ENCODE data around the gene SLC35F4. TPM values are rescaled to one million over a fixed set of nuclear protein-coding genes. Genes with fewer than 3 reads are reported as not detected.

Gene SLC35F4
- total RNA-seq, 2 donors from 2014 or later, result not detected

GRCh38 chr14:57656853-57657252 is 209.0 kb downstream of the SLC35F4 start:
- no peak for DNase-seq
- Mint-ChIP-seq H3K27ac (no peak overlapping the region), H3K4me3 (no peak overlapping the region), H3K4me1 (no peaks in the 10 kb centered on the region), H3K27me3 (peaks cover 4% of the 10 kb centered on the region), H3K36me3 (ENCODE audit: low read depth) (no peaks in the 10 kb centered on the region)
- H3K9me3 ChIP-seq (ENCODE audit: control insufficient read depth, low read length, poor library complexity, severe bottlenecking), result no peaks in the 10 kb centered on the region
- no peak for ATAC-seq

GRCh38 chr14:57652769-57653168 is 213.1 kb downstream of the SLC35F4 start:
- H3K9me3 ChIP-seq (ENCODE audit: control insufficient read depth, low read length, poor library complexity, severe bottlenecking), result no peaks in the 10 kb centered on the region
- H3K27ac Mint-ChIP-seq, result no peak overlapping the region
- H3K4me3 Mint-ChIP-seq, result no peak overlapping the region
- no peaks in the 10 kb centered on the region for H3K4me1 Mint-ChIP-seq
- H3K27me3 Mint-ChIP-seq, result peaks cover 4% of the 10 kb centered on the region
- H3K36me3 Mint-ChIP-seq (ENCODE audit: low read depth), result no peaks in the 10 kb centered on the region
- ATAC-seq (no peak), DNase-seq (no peak)

- Mint-ChIP-seq H3K4me1 (no peaks in the 10 kb centered on the region), H3K4me3 (no peak overlapping the region), H3K36me3 (ENCODE audit: low read depth) (no peaks in the 10 kb centered on the region), H3K27ac (no peak overlapping the region), H3K27me3 (no peaks in the 10 kb centered on the region)
- ATAC-seq, result no peak
- no peaks in the 10 kb centered on the region for H3K9me3 ChIP-seq (ENCODE audit: control insufficient read depth, low read length, poor library complexity, severe bottlenecking)
- DNase-seq, result no peak
Observed at GRCh38 chr14:57641776-57642175, 224.1 kb downstream of the SLC35F4 start.

- DNase-seq, result no peak
- H3K9me3 ChIP-seq (ENCODE audit: control insufficient read depth, low read length, poor library complexity, severe bottlenecking), result no peaks in the 10 kb centered on the region
- Mint-ChIP-seq H3K27me3 (no peaks in the 10 kb centered on the region), H3K4me1 (no peaks in the 10 kb centered on the region), H3K27ac (no peak overlapping the region), H3K4me3 (no peak overlapping the region), H3K36me3 (ENCODE audit: low read depth) (no peaks in the 10 kb centered on the region)
- no peak for ATAC-seq
Observed at GRCh38 chr14:57640036-57640435, 225.9 kb downstream of the SLC35F4 start.

- DNase-seq (no peak), ATAC-seq (no peak)
- H3K9me3 ChIP-seq (ENCODE audit: control insufficient read depth, low read length, poor library complexity, severe bottlenecking), result no peaks in the 10 kb centered on the region
- no peak overlapping the region for H3K27ac Mint-ChIP-seq
- no peaks in the 10 kb centered on the region for H3K36me3 Mint-ChIP-seq (ENCODE audit: low read depth)
- H3K27me3 Mint-ChIP-seq, result no peaks in the 10 kb centered on the region
- H3K4me3 Mint-ChIP-seq, result no peak overlapping the region
- no peaks in the 10 kb centered on the region for H3K4me1 Mint-ChIP-seq
Observed at GRCh38 chr14:57637901-57638300, 228.0 kb downstream of the SLC35F4 start.

- DNase-seq (no peak), ATAC-seq (no peak)
- no peak overlapping the region for H3K4me3 Mint-ChIP-seq
- H3K27me3 Mint-ChIP-seq, result no peaks in the 10 kb centered on the region
- no peak overlapping the region for H3K27ac Mint-ChIP-seq
- no peaks in the 10 kb centered on the region for H3K9me3 ChIP-seq (ENCODE audit: control insufficient read depth, low read length, poor library complexity, severe bottlenecking)
- no peaks in the 10 kb centered on the region for H3K36me3 Mint-ChIP-seq (ENCODE audit: low read depth)
- H3K4me1 Mint-ChIP-seq, result no peaks in the 10 kb centered on the region
Observed at GRCh38 chr14:57634335-57634734, 231.6 kb downstream of the SLC35F4 start.

- no peaks in the 10 kb centered on the region for H3K4me1 Mint-ChIP-seq
- no peaks in the 10 kb centered on the region for H3K36me3 Mint-ChIP-seq (ENCODE audit: low read depth)
- no peaks in the 10 kb centered on the region for H3K9me3 ChIP-seq (ENCODE audit: control insufficient read depth, low read length, poor library complexity, severe bottlenecking)
- H3K27me3 Mint-ChIP-seq, result no peaks in the 10 kb centered on the region
- ATAC-seq, result no peak
- no peak overlapping the region for H3K27ac Mint-ChIP-seq
- no peak for DNase-seq
- H3K4me3 Mint-ChIP-seq, result no peak overlapping the region
Observed at GRCh38 chr14:57632649-57633048, 233.2 kb downstream of the SLC35F4 start.

GRCh38 chr14:57617510-57617909 is 248.4 kb downstream of the SLC35F4 start:
- Mint-ChIP-seq H3K4me1 (no peaks in the 10 kb centered on the region), H3K27ac (no peak overlapping the region), H3K27me3 (no peaks in the 10 kb centered on the region), H3K4me3 (no peak overlapping the region), H3K36me3 (ENCODE audit: low read depth) (no peaks in the 10 kb centered on the region)
- no peak for DNase-seq
- ATAC-seq, result no peak
- H3K9me3 ChIP-seq (ENCODE audit: control insufficient read depth, low read length, poor library complexity, severe bottlenecking), result no peaks in the 10 kb centered on the region

GRCh38 chr14:57612946-57613345 is 252.9 kb downstream of the SLC35F4 start:
- H3K27me3 Mint-ChIP-seq, result no peaks in the 10 kb centered on the region
- H3K36me3 Mint-ChIP-seq (ENCODE audit: low read depth), result no peaks in the 10 kb centered on the region

GRCh38 chr14:57611555-57612075 is 254.3 kb downstream of the SLC35F4 start:
- H3K4me3 Mint-ChIP-seq, result no peak overlapping the region
- DNase-seq, result no peak
- H3K9me3 ChIP-seq (ENCODE audit: control insufficient read depth, low read length, poor library complexity, severe bottlenecking), result peaks cover 3% of the 10 kb centered on the region
- H3K4me1 Mint-ChIP-seq, result no peaks in the 10 kb centered on the region
- no peak overlapping the region for H3K27ac Mint-ChIP-seq
- no peaks in the 10 kb centered on the region for H3K27me3 Mint-ChIP-seq
- ATAC-seq, result no peak
- H3K36me3 Mint-ChIP-seq (ENCODE audit: low read depth), result no peaks in the 10 kb centered on the region

More at GRCh38 chr14:57612946-57613345, 252.9 kb downstream of the SLC35F4 start:
- Mint-ChIP-seq H3K4me1 (no peaks in the 10 kb centered on the region), H3K27ac (no peak overlapping the region), H3K4me3 (no peak overlapping the region)
- no peak for ATAC-seq
- no peak for DNase-seq
- H3K9me3 ChIP-seq (ENCODE audit: control insufficient read depth, low read length, poor library complexity, severe bottlenecking), result no peaks in the 10 kb centered on the region

GRCh38 chr14:57610631-57611030 is 255.3 kb downstream of the SLC35F4 start:
- Mint-ChIP-seq H3K4me1 (no peaks in the 10 kb centered on the region), H3K4me3 (no peak overlapping the region), H3K27me3 (no peaks in the 10 kb centered on the region), H3K27ac (no peak overlapping the region), H3K36me3 (ENCODE audit: low read depth) (no peaks in the 10 kb centered on the region)
- no peak for ATAC-seq
- H3K9me3 ChIP-seq (ENCODE audit: control insufficient read depth, low read length, poor library complexity, severe bottlenecking), result peaks cover 3% of the 10 kb centered on the region
- no peak for DNase-seq

- Mint-ChIP-seq H3K36me3 (ENCODE audit: low read depth) (no peaks in the 10 kb centered on the region), H3K27ac (no peak overlapping the region), H3K4me1 (no peaks in the 10 kb centered on the region), H3K27me3 (no peaks in the 10 kb centered on the region), H3K4me3 (no peak overlapping the region)
- H3K9me3 ChIP-seq (ENCODE audit: control insufficient read depth, low read length, poor library complexity, severe bottlenecking), result peaks cover 3% of the 10 kb centered on the region
- ATAC-seq (no peak), DNase-seq (no peak)
Observed at GRCh38 chr14:57609192-57610075, 256.5 kb downstream of the SLC35F4 start.

GRCh38 chr14:57607086-57607485 is 258.8 kb downstream of the SLC35F4 start:
- DNase-seq (no peak), ATAC-seq (no peak)
- Mint-ChIP-seq H3K36me3 (ENCODE audit: low read depth) (no peaks in the 10 kb centered on the region), H3K27ac (no peak overlapping the region), H3K4me1 (no peaks in the 10 kb centered on the region), H3K4me3 (no peak overlapping the region), H3K27me3 (no peaks in the 10 kb centered on the region)
- H3K9me3 ChIP-seq (ENCODE audit: control insufficient read depth, low read length, poor library complexity, severe bottlenecking), result peaks cover 3% of the 10 kb centered on the region

- no peaks in the 10 kb centered on the region for H3K36me3 Mint-ChIP-seq (ENCODE audit: low read depth)
- no peaks in the 10 kb centered on the region for H3K27me3 Mint-ChIP-seq
- no peak for DNase-seq
- H3K4me1 Mint-ChIP-seq, result no peaks in the 10 kb centered on the region
- no peaks in the 10 kb centered on the region for H3K9me3 ChIP-seq (ENCODE audit: control insufficient read depth, low read length, poor library complexity, severe bottlenecking)
- no peak overlapping the region for H3K4me3 Mint-ChIP-seq
- no peak for ATAC-seq
- H3K27ac Mint-ChIP-seq, result no peak overlapping the region
Observed at GRCh38 chr14:57583396-57583795, 282.5 kb downstream of the SLC35F4 start.

Data from T-helper 17 cell (primary cell).